HG02840 (cell line): ENCODE results near the gene P2RY14.

Experiments used
- ATAC-seq: cut with Tn5 transposase; IDR thresholded peaks from one replicate; pipeline ENCODE4 v1.9.1; 2021; ENCODE audit warnings: mild to moderate bottlenecking, moderate library complexity, moderate number of reproducible peaks; ENCODE audit not compliant: unreplicated experiment, low FRiP score

Gene P2RY14

GRCh38 chr3:151303751-151304150, 25.4 kb upstream of the P2RY14 start:
- ATAC-seq = no peak

GRCh38 chr3:151301787-151302186, 23.4 kb upstream of the P2RY14 start:
- ATAC-seq = no peak

GRCh38 chr3:151300539-151300938, 22.2 kb upstream of the P2RY14 start:
- no peak for ATAC-seq

GRCh38 chr3:151299006-151299405, 20.7 kb upstream of the P2RY14 start:
- ATAC-seq = no peak

GRCh38 chr3:151297429-151297828, 19.1 kb upstream of the P2RY14 start:
- no peak for ATAC-seq

- ATAC-seq = no peak
These were observed 17.9 kb upstream of the P2RY14 start for GRCh38 chr3:151296226-151296625.

GRCh38 chr3:151293127-151293526, 14.8 kb upstream of the P2RY14 start:
- no peak for ATAC-seq

GRCh38 chr3:151290673-151291072, 12.3 kb upstream of the P2RY14 start:
- no peak for ATAC-seq

GRCh38 chr3:151289445-151289844, 11.1 kb upstream of the P2RY14 start:
- ATAC-seq = no peak

GRCh38 chr3:151285940-151286339, 7.6 kb upstream of the P2RY14 start:
- ATAC-seq = no peak

- ATAC-seq = no peak
These were observed 5.6 kb upstream of the P2RY14 start for GRCh38 chr3:151283907-151284461.

- ATAC-seq = no peak
These were observed 5.0 kb upstream of the P2RY14 start for GRCh38 chr3:151283387-151283786.

GRCh38 chr3:151282921-151283320, 4.6 kb upstream of the P2RY14 start:
- no peak for ATAC-seq

GRCh38 chr3:151281671-151282324, 3.5 kb upstream of the P2RY14 start:
- ATAC-seq = no peak

- ATAC-seq = no peak
These were observed 1.7 kb downstream of the P2RY14 start for GRCh38 chr3:151276687-151277042.

- ATAC-seq = no peak
These were observed 2.2 kb downstream of the P2RY14 start for GRCh38 chr3:151276038-151276686.

GRCh38 chr3:151275091-151275490, 3.3 kb downstream of the P2RY14 start:
- no peak for ATAC-seq

GRCh38 chr3:151269631-151270030, 8.7 kb downstream of the P2RY14 start:
- ATAC-seq = no peak

- peak; percentile 41 for ATAC-seq
These were observed 9.8 kb downstream of the P2RY14 start for GRCh38 chr3:151268267-151269235.

GRCh38 chr3:151267066-151267465, 11.3 kb downstream of the P2RY14 start:
- no peak for ATAC-seq

- peak; percentile 88 for ATAC-seq
These were observed 12.5 kb downstream of the P2RY14 start for GRCh38 chr3:151265866-151266265.
